Measurements from ENCODE around the gene FPR3. TPM values are rescaled to one million over a fixed set of nuclear protein-coding genes. Genes with fewer than 3 reads are reported as not detected.

FPR3 gene
- total and polyA plus RNA-seq, 9 of the 15 experiments (the other 6 are each of a cell fraction or from before 2014, with no cell fraction given): 0.08 to 0.51 (median 0.22) TPM; not detected in 1

DNA sequence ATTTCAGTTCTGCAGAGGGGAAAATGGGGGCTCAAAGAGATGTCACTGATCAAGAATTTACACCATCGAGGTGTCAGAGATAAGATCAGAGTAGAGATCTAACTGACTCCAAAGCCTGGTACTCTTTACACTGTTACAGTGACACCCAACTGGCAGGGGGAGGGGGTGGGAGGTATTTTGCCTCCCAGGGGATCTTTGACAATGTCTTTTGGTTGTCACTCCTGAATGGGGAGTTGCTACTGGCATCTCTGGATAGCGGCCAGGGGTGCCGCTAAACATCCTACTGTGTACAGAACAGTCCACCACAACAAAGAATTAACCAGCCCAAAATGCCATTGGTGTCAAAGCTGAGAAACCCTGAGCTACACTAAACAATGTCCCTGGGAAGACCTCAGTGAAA, 3.1 kb downstream of the FPR3 start (continued):
- peak; percentile 82; the same call in 1 of the 2 replicates for TF ChIP-seq ZKSCAN1 (IDR thresholded peaks at IDR 0.05; ENCODE audit: low read depth, low read length)
- no peak for TF ChIP-seq ZZZ3 (IDR thresholded peaks at IDR 0.05)
- no peak for TF ChIP-seq BCOR (IDR thresholded peaks at IDR 0.05)
- no peak for TF ChIP-seq CEBPG (CRISPR knock-in tag; IDR thresholded peaks at IDR 0.05)
- no peak for TF ChIP-seq CEBPG (tag; conservative IDR thresholded peaks at IDR 0.05 in 1 of 2, IDR thresholded peaks at IDR 0.05 in 1 of 2)
- TF ChIP-seq MCM2 (IDR thresholded peaks at IDR 0.05; ENCODE audit: low read depth): no peak

DNA sequence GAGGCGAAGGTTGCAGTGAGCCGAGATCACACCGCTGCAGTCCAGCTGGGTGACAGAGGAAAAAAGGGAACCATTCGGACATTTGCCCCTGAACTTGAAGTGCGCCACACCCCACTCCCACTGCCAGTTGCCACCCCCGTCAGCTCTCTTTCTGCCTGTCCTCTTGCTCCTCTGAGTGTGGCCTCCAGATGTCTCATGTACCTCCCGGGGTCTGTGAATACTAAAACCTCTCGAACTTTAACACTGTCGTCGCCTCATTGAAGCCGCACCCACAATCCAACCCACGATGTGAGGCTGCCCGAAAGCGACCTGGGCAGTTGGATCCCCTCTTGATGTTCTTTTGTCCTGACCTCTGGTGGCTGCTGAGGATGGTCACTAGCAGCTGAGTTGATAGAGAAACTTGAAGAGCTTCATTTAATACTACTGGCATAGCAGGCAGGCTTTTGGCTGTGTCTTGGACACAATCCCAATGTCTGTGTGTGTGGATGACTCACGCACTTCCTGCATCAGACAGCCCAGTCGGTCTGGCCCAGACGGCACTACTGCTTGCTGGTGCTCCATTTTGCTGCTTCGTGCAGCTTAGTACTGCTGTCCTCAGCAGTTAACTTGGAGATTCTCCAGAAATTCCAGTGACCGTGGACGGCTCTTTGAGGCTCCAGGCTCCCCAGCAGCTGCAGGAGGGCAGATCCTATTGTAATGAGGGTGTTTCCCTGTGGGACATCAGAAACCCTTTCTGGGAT, 4.2 kb downstream of the FPR3 start:
- CTCF ChIA-PET (ENCODE audit: low intra/inter-chr PET ratio): interaction anchor here (0.6 kb wide), 1 partner anchor 10 kb away, joined by 3 read pairs; no protein-coding TSS in a partner anchor
- peak; percentile 59 to 88 (median 66) for DNase-seq (ENCODE audit: extremely low read depth in 1 of 4, low spot score in 3 of 4)
- H2AFZ ChIP-seq (ENCODE audit: low read depth, low read length): peak overlapping the region; percentile 69
- TF ChIP-seq POLR2G (IDR thresholded peaks at IDR 0.05; ENCODE audit: low read depth, low read length) (no peak), YY1 (IDR thresholded peaks at IDR 0.05; ENCODE audit: borderline replicate concordance in 1 of 3, control insufficient read depth in 1 of 3, extremely low read depth in 1 of 3, insufficient read depth in 3 of 3, insufficient read length in 1 of 3, insufficient replicate concordance in 2 of 3, low read depth in 1 of 3, low read length in 2 of 3) (peak in 2 of 3 experiments; percentile 30 to 85), TAF1 (IDR thresholded peaks at IDR 0.05; ENCODE audit: control insufficient read depth, extremely low read depth, insufficient read depth, low read length, severe bottlenecking) (no peak), RCOR1 (IDR thresholded peaks at IDR 0.05; ENCODE audit: borderline replicate concordance in 1 of 2, low read depth in 2 of 2, low read length in 2 of 2) (no peak; a peak in 1 of 4 replicates), ZFP36 (IDR thresholded peaks at IDR 0.05; ENCODE audit: low read depth, low read length, partially characterized antibody) (no peak), ZFP1 (CRISPR knock-in tag; IDR thresholded peaks at IDR 0.05) (no peak), XRCC3 (IDR thresholded peaks at IDR 0.05) (no peak), BDP1 (IDR thresholded peaks at IDR 0.05; ENCODE audit: insufficient read depth, insufficient read length) (no peak), ZNF212 (CRISPR knock-in tag; IDR thresholded peaks at IDR 0.05) (no peak), E2F3 (CRISPR knock-in tag; IDR thresholded peaks at IDR 0.05) (no peak), ZNF696 (CRISPR knock-in tag; conservative IDR thresholded peaks at IDR 0.05) (no peak), SETDB1 (IDR thresholded peaks at IDR 0.05; ENCODE audit: low read length) (no peak), NFATC3 (IDR thresholded peaks at IDR 0.05) (no peak)
- TF ChIP-seq, protein P1, sequence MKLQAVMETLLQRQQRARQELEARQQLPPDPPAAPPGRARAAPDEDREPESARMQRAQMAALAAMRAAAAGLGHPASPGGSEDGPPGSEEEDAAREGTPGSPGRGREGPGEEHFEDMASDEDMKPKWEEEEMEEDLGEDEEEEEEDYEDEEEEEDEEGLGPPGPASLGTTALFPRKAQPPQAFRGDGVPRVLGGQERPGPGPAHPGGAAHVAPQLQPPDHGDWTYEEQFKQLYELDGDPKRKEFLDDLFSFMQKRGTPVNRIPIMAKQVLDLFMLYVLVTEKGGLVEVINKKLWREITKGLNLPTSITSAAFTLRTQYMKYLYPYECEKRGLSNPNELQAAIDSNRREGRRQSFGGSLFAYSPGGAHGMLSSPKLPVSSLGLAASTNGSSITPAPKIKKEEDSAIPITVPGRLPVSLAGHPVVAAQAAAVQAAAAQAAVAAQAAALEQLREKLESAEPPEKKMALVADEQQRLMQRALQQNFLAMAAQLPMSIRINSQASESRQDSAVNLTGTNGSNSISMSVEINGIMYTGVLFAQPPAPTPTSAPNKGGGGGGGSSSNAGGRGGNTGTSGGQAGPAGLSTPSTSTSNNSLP (IDR thresholded peaks at IDR 0.05; ENCODE audit: borderline replicate concordance, low read depth, low read length): peak; percentile 52; the same call in 1 of the 2 replicates

More for the DNA sequence above, 4.2 kb downstream of the FPR3 start:
- Histone ChIP-seq H3K9ac (ENCODE audit: insufficient read depth in 1 of 2, low read depth in 2 of 2, low read length in 2 of 2) (peak overlapping the region; percentile 74 to 85; a peak in 3 of 4 replicates), H3K4me2 (ENCODE audit: insufficient read depth, low read length) (peak overlapping the region; percentile 81), H3K9me1 (ENCODE audit: control insufficient read depth, insufficient read depth, low read length) (no peaks in the 10 kb centered on the region), H3K4me1 (replicated peaks in 1 of 2; ENCODE audit: control insufficient read depth in 2 of 2, insufficient read depth in 2 of 2, low read length in 2 of 2) (peaks cover 31 to 74% of the 10 kb centered on the region in 2 experiments), H3K79me2 (ENCODE audit: control insufficient read depth, insufficient read depth, low read length) (peaks cover 27% of the 10 kb centered on the region), H3K4me3 (no peak overlapping the region), H3K9me3 (replicated peaks; ENCODE audit: control insufficient read depth, insufficient read depth, low read depth, low read length) (peaks cover 9% of the 10 kb centered on the region), H3K27ac (ENCODE audit: extremely low read depth, low read depth, low read length) (peak overlapping the region; percentile 97), H3K27me3 (ENCODE audit: control insufficient read depth in 2 of 2, insufficient read depth in 2 of 2, low read length in 2 of 2) (no peaks in the 10 kb centered on the region), H4K20me1 (replicated peaks; ENCODE audit: control insufficient read depth, insufficient read depth, low read length) (no peaks in the 10 kb centered on the region), H3K36me3 (ENCODE audit: control insufficient read depth, insufficient read depth, low read length) (0 out of 3 replicates have a peak, but pooled peaks cover 2% of the 10 kb centered on the region)
- intact Hi-C loops (cut with micrococcal nuclease): loop anchor here (5.0 kb wide), 1 partner anchor 97 kb away; no protein-coding TSS in a partner anchor
- ATAC-seq (peak; percentile 81), FAIRE-seq (peak; percentile 97)
- POLR2A ChIA-PET: interaction anchor here (1.0 to 1.6 kb wide), 4 partner anchors 10 to 104 kb away, joined by 3 to 9 read pairs (median 4); no protein-coding TSS in a partner anchor
- no TSS peak for BruUV-seq (replicated peaks)
- WGBS (ENCODE audit: insufficient coverage, low coverage, missing lambda C conversion rate): 19% methylated on average over 16 of the region's 20 CpGs
- in situ Hi-C loops (cut with MboI): no loop called here
